Panc1 (cell line): Measurements from ENCODE around the gene NOTCH4.

Source experiments
- POLR2AphosphoS5 ChIP-seq: IDR thresholded peaks from 2 replicates; pipeline ENCODE4 v1.6.1; 2012; ENCODE audit warnings: mild to moderate bottlenecking, low read depth, low read length, moderate library complexity
- SIN3A ChIP-seq: IDR thresholded peaks from 2 replicates; pipeline ENCODE4 v1.6.1; 2012; ENCODE audit warnings: low read depth, mild to moderate bottlenecking, low read length, moderate library complexity, borderline replicate concordance; ENCODE audit not compliant: insufficient read depth
- TCF7L2 ChIP-seq: IDR thresholded peaks from 2 replicates; pipeline ENCODE4 v1.6.1; 2011; ENCODE audit warnings: mild to moderate bottlenecking, low read depth, low read length, inconsistent platforms
- TF ChIP-seq, protein P1 (sequence below): fragments of 450-650 bp; IDR thresholded peaks from 2 replicates; pipeline ENCODE4 v1.5.1; 2017; ENCODE audit warnings: mild to moderate bottlenecking
- TF ChIP-seq, protein P2 (sequence below), 2 experiments: IDR thresholded peaks; 2 replicates each; pipeline ENCODE4 v1.6.1; 2011 to 2012; ENCODE audit warnings: low read depth in 2 of 2, control low read depth in 1 of 2, low read length in 1 of 2, mild to moderate bottlenecking in 1 of 2, moderate library complexity in 1 of 2; ENCODE audit not compliant: insufficient read depth in 1 of 2

GRCh38 chr6:32164295-32164694, 59.6 kb downstream of the NOTCH4 start, which contains the start of gene EGFL8:
- TF ChIP-seq, protein P1, sequence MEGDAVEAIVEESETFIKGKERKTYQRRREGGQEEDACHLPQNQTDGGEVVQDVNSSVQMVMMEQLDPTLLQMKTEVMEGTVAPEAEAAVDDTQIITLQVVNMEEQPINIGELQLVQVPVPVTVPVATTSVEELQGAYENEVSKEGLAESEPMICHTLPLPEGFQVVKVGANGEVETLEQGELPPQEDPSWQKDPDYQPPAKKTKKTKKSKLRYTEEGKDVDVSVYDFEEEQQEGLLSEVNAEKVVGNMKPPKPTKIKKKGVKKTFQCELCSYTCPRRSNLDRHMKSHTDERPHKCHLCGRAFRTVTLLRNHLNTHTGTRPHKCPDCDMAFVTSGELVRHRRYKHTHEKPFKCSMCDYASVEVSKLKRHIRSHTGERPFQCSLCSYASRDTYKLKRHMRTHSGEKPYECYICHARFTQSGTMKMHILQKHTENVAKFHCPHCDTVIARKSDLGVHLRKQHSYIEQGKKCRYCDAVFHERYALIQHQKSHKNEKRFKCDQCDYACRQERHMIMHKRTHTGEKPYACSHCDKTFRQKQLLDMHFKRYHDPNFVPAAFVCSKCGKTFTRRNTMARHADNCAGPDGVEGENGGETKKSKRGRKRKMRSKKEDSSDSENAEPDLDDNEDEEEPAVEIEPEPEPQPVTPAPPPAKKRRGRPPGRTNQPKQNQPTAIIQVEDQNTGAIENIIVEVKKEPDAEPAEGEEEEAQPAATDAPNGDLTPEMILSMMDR: no peak
- TF ChIP-seq SIN3A (no peak), POLR2AphosphoS5 (no peak), TCF7L2 (no peak)
- TF ChIP-seq, protein P2, sequence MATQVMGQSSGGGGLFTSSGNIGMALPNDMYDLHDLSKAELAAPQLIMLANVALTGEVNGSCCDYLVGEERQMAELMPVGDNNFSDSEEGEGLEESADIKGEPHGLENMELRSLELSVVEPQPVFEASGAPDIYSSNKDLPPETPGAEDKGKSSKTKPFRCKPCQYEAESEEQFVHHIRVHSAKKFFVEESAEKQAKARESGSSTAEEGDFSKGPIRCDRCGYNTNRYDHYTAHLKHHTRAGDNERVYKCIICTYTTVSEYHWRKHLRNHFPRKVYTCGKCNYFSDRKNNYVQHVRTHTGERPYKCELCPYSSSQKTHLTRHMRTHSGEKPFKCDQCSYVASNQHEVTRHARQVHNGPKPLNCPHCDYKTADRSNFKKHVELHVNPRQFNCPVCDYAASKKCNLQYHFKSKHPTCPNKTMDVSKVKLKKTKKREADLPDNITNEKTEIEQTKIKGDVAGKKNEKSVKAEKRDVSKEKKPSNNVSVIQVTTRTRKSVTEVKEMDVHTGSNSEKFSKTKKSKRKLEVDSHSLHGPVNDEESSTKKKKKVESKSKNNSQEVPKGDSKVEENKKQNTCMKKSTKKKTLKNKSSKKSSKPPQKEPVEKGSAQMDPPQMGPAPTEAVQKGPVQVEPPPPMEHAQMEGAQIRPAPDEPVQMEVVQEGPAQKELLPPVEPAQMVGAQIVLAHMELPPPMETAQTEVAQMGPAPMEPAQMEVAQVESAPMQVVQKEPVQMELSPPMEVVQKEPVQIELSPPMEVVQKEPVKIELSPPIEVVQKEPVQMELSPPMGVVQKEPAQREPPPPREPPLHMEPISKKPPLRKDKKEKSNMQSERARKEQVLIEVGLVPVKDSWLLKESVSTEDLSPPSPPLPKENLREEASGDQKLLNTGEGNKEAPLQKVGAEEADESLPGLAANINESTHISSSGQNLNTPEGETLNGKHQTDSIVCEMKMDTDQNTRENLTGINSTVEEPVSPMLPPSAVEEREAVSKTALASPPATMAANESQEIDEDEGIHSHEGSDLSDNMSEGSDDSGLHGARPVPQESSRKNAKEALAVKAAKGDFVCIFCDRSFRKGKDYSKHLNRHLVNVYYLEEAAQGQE (IDR thresholded peaks at IDR 0.05; ENCODE audit: insufficient read depth in 1 of 2, low read depth in 2 of 2, low read length in 1 of 2): no peak
